Measurements from ENCODE around the gene AHRR.
A peak's percentile ranks its signal among the peaks of the same experiment; 100 is the strongest.

Gene AHRR

GRCh38 chr5:347712-348284, 26.3 kb downstream of the AHRR start:
- no peak for DNase-seq

DNA sequence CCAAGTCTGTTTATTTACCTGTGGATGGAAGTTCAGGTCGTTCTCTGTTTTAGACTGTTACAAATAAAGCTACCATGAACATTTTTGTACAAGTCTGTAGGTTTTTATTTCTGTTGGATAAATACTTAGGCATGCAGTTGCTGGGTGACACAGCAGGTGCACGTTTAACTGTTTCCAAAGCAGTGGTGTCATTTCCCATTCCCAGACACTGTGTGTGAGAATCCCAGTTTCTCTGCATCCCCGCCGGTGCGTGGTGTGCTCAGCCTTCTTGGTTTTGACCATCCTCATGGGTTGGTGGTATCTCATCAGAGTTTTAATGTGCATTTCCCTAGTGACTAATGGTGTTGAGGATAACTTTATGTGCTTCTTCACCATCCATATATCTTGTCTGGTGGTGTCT, 27.2 kb downstream of the AHRR start:
- DNase-seq = no peak

DNA sequence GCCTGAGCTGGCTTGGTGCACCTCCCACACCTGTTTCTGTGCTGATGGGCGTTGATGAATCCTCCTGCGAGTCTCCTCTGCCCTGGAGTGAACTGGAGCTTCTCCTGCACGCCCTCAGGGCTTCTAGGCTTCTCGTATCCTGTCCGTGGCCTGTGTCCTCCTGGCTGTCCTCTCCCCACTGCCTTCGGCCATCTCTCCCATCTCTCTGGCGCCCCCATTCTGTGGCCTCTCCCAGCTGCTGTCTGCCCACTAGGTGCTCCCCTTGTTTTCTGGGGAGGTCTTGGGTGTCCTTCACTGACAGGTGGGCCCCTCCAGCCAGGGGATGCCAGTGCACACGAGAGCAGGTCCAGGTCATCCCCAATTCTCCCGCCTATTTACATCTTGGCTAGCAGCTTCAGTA, 28.8 kb downstream of the AHRR start:
- DNase-seq = no peak

DNA sequence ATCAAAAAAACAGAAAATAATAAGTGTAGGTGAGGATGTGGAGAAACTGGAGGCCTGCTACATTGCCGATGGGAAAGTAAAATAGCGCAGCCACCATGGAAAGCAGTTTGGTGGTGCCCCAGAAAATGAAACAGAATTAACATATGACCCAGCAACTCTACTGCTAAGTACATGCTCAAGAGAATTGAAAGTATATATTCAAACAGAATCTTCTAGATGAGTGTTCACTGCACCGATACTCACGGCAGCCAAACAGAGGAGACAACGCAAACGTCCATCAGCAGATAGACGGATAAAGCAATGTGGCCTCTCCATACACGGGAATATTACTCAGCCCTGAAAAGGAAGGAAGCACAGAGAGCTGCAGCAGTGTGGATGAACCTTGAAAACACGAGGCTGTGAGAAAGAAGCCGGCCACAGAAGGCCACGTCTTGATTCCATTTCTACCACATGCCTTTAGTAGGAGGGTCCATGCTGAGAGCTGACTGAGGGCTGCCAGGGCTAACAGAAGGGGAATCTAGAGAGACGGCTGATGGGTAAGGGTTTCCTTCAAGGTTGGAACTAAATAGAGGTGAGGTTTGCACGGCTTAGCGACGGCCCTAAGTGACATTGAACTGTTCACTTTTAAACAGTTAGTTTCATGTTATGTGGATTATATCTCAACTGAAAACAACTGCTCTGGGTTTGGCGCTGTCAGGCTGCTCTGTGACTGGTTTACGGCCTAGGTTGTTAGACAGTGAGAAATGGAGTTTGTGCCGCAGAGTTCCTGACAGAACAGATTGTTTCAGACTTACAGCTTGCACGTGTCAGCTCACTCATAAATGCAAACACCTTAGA, 29.8 kb downstream of the AHRR start:
- DNase-seq = no peak

- DNase-seq = no peak
Measured at GRCh38 chr5:351921-352245, 30.4 kb downstream of the AHRR start.

DNA sequence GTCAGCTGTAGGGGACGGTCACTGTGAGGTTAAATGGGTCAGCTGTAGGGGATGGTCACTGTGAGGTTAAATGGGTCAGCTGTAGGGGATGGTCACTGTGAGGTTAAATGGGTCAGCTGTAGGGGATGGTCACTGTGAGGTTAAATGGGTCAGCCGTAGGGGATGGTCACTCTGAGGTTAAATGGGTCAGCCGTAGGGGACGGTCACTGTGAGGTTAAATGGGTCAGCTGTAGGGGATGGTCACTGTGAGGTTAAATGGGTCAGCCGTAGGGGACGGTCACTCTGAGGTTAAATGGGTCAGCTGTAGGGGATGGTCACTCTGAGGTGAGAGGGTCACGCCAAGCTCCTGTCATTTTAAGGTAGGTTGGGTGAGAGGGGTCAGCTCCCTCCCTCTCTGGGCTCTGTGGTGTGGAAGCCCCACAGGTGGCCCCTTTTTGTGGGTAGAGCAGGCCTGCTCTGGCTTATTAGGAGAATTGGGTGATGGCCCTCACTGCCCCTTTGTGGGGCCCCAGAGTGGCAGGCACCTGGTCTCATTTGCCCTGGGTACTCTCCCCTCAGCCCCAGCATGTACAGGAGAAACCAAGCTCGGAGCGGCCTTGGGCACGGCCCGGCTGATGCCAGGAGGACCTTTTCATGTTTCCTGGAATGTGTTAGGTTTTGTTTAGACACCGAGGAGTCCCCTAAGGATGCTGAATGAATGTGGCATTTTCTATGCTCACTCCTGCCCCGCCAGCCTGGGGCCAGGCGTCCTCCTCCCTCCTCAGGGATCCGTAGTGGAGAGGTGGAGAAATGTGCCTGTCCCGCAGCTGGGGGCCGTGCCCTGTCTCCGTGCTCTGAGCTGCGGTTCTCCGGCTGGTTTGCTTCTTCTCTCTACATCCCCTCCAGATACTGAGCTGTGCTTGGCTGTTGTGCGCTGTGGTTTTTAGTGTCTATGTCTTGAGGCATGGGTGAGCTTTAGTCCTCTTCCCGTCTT, 31.4 kb downstream of the AHRR start:
- DNase-seq = no peak

GRCh38 chr5:353612-354580, 32.4 kb downstream of the AHRR start:
- DNase-seq = no peak

DNA sequence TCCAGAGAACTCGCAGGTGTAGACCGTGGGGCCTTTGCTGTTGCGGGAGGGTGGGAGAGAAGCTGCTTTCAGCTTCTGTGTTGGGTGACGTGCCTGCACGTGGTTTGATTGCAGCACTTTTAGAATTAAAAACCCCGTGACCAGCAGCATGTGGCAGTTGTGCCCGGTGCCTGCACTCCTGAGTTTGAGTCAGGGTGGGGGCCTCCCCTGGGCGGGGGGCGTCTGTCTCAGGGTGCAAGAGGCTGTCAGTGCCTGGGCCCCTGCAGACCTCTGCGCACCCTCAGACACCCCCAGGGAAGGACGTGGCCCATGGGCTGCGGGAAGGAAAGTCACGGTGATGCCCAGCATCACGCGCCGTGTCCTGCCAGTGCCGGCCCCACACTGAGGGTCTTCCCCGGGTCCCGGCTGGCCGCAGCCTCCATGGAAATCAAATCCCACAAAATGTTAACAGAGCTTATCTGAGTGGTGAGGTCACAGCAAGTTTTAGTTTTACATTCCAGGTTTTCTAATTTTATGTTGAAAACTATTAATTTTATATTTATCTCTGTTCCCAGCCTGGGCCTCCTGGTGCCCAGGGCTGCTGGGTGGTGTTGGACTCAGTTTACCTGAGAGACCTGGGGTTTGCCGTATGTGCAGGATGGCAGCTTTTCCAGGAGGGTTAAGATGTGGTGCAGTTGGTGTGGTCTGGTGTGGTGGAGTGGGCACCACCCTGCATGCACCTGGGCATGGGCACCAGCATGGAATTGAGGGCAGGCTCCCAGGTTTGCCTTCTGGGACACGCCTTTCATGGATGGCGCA, 33.3 kb downstream of the AHRR start:
- DNase-seq = no peak

DNA sequence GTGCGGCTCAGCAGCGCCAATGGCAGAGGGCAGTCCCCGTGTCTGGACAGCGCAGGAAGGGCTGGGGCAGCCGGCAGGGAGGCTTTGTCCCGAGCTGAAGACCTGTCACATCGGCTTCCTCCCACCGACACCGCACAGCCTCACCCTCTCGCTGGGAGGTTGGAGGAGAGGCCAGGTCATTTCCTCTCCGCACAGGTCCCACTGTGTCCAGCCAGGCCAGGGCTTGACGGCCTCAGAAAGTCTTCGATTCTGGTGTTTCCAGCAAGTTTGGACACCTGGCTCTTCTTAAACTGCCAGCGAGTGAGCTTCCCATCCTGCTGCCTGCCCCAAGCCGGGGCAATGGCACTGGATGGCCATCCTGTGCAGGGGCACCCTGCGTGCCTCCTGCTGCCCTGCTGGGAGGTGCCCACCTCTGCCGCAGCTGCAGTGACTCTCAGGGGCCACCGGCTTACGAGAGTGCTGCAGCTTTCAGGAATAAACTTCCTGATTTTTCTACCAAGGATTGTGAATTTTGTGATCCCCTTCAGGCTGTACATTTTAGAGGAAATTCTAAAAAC, 33.9 kb downstream of the AHRR start:
- DNase-seq = no peak

- no peak for DNase-seq
Measured at GRCh38 chr5:355958-356357, 34.4 kb downstream of the AHRR start.

DNA sequence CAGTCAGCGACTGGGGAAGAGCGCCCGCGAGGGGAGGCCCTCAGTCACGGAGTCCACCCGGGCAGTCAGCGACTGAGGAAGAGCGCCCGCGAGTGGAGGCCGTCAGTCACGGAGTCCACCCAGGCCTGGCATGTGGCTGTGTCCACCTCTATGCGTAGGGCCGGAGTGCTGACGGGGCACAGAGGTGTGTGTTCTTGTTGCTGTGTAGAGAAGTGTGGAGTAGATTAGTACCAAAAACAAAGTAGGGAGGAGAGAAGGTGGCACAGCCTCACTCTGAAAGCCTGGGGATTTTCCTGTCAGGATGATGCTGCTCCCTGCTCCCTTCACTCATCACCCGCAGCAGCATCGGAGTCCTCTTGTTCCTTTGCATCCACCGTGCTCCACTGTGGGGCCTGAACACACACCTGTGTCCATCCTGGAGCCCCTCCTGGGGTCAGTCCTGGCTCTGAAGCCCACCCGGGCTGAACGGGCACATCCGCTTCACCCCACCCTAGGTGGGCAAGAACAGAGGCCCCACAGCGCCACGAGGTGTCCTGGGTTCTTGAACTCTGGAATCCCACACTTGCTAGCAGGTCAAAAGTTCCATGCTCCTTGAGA, 37.9 kb downstream of the AHRR start:
- DNase-seq = no peak

DNA sequence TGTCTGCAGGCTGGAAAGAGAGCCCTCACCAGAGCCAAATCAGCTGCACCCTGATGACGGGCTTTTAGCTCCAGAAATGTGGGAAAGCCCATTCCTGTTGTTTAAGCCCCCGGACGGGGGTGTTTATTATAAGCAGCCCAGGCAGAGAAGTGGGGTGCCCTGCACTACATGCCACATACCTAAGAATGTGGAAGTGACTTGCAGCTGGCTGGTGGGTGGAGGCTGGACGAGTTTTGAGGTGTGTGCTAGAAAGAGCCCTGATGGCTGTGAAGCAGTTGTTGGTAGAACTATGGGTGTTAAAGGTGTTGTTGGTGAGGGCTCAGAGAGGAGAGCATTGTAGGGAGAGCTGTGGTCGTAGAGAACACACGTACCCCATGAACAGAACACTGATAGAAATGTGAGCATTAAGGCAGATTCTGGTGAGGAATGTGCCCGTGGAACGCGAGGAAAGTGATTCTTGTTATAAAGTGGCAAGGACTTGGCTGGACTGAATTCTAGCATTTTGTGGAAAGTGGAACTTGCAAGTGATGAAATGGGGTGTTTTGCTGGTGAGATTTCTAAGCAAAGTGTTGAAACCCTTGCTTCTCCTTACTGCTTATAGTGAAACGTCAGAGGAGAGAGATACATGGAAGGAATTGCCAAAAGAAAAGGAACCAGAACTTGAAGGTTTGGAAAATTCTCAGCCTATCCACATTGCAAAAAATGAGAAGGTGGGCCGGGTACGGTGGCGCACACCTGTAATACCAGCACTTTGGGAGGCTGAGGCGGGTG, 38.9 kb downstream of the AHRR start:
- peak; percentile 23 for DNase-seq

GRCh38 chr5:362189-362588, 40.7 kb downstream of the AHRR start:
- no peak for DNase-seq

DNA sequence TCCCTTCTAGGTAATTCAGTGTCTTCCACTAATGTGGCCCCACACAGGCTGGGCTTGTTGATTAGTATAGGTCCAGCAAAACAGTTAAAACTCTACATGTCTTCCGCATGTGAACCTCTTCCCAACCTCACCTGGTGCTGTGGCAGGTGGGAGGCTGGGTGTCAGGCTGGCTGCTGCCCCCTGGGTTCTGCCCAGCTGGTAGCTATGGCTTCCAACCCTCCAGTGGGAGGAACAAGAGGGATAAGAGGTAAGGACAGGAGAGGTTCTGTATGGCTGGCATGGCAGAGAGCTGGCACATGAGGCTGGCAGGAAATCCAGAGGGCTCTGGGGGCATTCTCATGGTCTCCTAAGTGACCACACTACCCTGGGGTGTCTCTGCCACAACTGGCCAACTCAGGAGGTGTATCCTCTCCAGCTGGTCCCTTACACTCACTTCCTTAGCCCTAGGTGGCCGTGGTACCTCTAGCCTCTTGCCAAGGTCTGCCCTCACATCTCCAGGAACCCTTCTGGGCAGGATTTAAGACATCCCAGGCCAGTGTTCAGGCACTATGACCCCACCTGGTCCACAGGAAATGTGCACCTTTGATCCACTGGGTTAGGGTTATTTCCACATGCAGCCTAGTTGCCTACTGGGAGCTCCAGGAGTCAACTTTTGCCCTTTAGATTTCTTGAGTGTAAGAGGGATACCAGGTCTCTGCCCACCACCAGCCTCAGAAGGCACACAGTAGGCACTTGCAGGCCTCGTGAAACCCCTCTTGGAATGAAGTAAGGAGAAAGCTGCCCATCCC, 41.7 kb downstream of the AHRR start:
- no peak for DNase-seq

- no peak for DNase-seq
Measured at GRCh38 chr5:364497-364896, 43.0 kb downstream of the AHRR start.

GRCh38 chr5:366541-367357, 45.2 kb downstream of the AHRR start:
- DNase-seq = no peak

DNA sequence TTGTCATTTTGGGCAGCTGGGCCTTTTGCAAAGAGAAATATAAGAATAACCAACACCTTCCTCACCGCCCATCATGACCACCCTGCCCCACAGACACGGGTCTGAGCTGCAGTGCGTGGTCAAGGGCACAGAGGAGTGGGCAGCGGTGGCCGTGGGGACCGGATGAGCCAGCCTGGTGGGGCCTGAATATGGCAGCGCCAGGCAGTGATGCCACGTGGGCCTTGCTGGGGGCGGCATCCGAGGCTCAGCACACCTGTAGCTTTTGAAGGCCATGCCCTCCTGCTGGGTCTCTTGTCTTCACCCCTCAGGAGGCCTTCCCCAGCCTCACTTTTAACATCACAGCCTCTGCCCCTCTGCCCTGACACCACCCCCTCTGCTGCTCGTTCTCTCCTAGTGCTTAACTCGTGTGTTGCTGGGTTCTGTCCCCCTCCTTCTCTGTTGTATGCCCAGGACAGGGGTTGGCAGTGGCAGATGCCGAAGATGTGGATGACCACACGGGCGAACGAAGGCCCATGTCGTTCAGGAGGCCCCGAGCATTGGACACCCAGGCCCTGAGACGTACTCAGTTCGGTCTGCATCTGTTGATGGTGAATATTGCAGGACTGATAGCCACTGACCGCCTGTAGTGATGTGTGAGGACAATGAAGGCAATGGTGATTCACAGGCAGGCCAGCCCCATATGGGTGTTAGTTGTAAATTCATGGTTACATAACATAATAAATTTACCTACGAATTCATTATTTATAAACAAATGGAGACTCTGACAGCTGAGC, 46.0 kb downstream of the AHRR start:
- DNase-seq = no peak
